GM18951 (cell line): ENCODE data around the gene ARCN1.

Experiments
- POLR2A ChIP-seq: IDR thresholded peaks from 4 replicates; pipeline ENCODE4 v1.6.1; 2011; ENCODE audit warnings: mild to moderate bottlenecking; ENCODE audit not compliant: insufficient read length, insufficient read depth; ENCODE audit errors: extremely low read depth
- in situ Hi-C: fragments of 300-500 bp; cut with MboI; formaldehyde crosslinking; loops from one replicate; pipeline ENCODE4 v1.12.0; 2022; ENCODE audit warnings: low sequenced_read_pairs, mixed read lengths, inconsistent platforms; ENCODE audit not compliant: unreplicated experiment

The ARCN1 gene

DNA sequence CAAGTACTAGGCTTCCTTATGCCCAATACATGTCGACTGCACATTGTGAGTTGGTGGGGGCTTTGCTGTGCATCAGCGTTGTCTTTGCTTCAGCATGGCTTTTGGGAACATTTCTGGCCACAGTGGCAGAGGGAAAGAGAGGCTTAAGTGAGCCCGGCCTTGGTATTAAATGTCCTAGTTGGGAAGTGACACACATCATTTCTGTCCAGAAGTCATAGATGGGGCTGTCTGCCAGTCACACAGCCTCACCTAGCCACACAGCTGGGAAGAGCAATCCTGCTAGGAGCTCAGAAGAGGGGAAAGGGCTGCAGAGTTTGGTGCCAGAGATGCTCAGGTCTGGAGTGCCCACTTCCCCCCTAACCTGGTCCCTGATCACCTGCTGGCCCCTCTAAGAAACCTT is 79.6 kb downstream of the ARCN1 start:
- no peak for TF ChIP-seq POLR2A
- in situ Hi-C loops: no loop called here
